Sigmoid colon (tissue), 4 donors: ENCODE data around the gene IFNA6.

Experiments used
- CTCF ChIP-seq, 4 experiments: fragments of 450-650 bp in 3 of 4; fragments of 200-600 bp in 1 of 4; IDR thresholded peaks; one replicate each; pipeline ENCODE4 v1.5.1; 2016 to 2019; ENCODE audit warnings: antibody characterized with exemption in 4 of 4, mild to moderate bottlenecking in 3 of 4, moderate library complexity in 2 of 4
- EP300 ChIP-seq, 4 donors: sonication (generic); formaldehyde crosslinking; IDR thresholded peaks; one replicate each; pipeline ENCODE4 v1.6.1; 2017; ENCODE audit warnings: antibody characterized with exemption in 4 of 4
- POLR2A ChIP-seq, 2 donors: fragments of 450-650 bp; IDR thresholded peaks; one replicate each; pipeline ENCODE4 v1.6.1; 2016; ENCODE audit warnings: antibody characterized with exemption in 2 of 2, mild to moderate bottlenecking in 2 of 2, moderate library complexity in 2 of 2
- POLR2AphosphoS5 ChIP-seq, 4 donors: sonication (generic); formaldehyde crosslinking; IDR thresholded peaks; one replicate each; pipeline ENCODE4 v1.6.1; 2017; ENCODE audit warnings: antibody characterized with exemption in 4 of 4

GRCh38 chr9:21392270-21392669, 41.6 kb upstream of the IFNA6 start:
- no peak for TF ChIP-seq CTCF (IDR thresholded peaks at IDR 0.05)
- TF ChIP-seq POLR2A (IDR thresholded peaks at IDR 0.05): no peak
- TF ChIP-seq EP300 (IDR thresholded peaks at IDR 0.05): no peak
- no peak for TF ChIP-seq POLR2AphosphoS5 (IDR thresholded peaks at IDR 0.05)
